H9 (cell line): ENCODE measurements around the gene CDC123. TPM values are rescaled to one million over a fixed set of nuclear protein-coding genes. Genes with fewer than 3 reads are reported as not detected.

Source experiments
- DNase-seq: peaks from one replicate; pipeline ENCODE4 v3.0.0-alpha.2; 2017
- H2AFZ ChIP-seq: one replicate; pipeline ENCODE4 v1.6.1; 2013; ENCODE audit warnings: mild to moderate bottlenecking, low read length, control low read depth, moderate library complexity
- H2AK5ac ChIP-seq: 2 replicates; pipeline ENCODE4 v1.6.1; 2013; ENCODE audit warnings: low read length, control low read depth, mixed read lengths; ENCODE audit not compliant: insufficient read length
- H2BK120ac ChIP-seq: one replicate; pipeline ENCODE4 v1.6.1; 2013; ENCODE audit warnings: low read depth, mild to moderate bottlenecking, low read length, control low read depth, inconsistent platforms; ENCODE audit not compliant: poor library complexity, severe bottlenecking
- H2BK12ac ChIP-seq: 2 replicates; pipeline ENCODE4 v1.6.1; 2013; ENCODE audit warnings: low read length, control low read depth, mixed read lengths, low read depth; ENCODE audit not compliant: insufficient read length
- H2BK15ac ChIP-seq: 2 replicates; pipeline ENCODE4 v1.6.1; 2013; ENCODE audit warnings: low read depth, low read length, control low read depth
- H2BK20ac ChIP-seq: one replicate; pipeline ENCODE4 v1.6.1; 2013; ENCODE audit warnings: low read depth, mild to moderate bottlenecking, low read length, control low read depth, inconsistent platforms; ENCODE audit not compliant: poor library complexity, severe bottlenecking
- H2BK5ac ChIP-seq: 2 replicates; pipeline ENCODE4 v1.6.1; 2013; ENCODE audit warnings: low read length, control low read depth, mixed read lengths; ENCODE audit not compliant: insufficient read length
- H3K14ac ChIP-seq: 2 replicates; pipeline ENCODE4 v1.6.1; 2013; ENCODE audit warnings: low read length, control low read depth; ENCODE audit not compliant: insufficient read depth
- H3K18ac ChIP-seq: 2 replicates; pipeline ENCODE4 v1.6.1; 2013; ENCODE audit warnings: low read depth, mild to moderate bottlenecking, mixed read lengths, low read length, control low read depth; ENCODE audit not compliant: insufficient read length
- H3K23ac ChIP-seq: 2 replicates; pipeline ENCODE4 v1.6.1; 2013; ENCODE audit warnings: low read length, control low read depth, mixed read lengths, low read depth; ENCODE audit not compliant: insufficient read length
- H3K23me2 ChIP-seq: 2 replicates; pipeline ENCODE4 v1.6.1; 2013; ENCODE audit warnings: low read depth, mild to moderate bottlenecking, mixed read lengths, low read length, control low read depth; ENCODE audit not compliant: insufficient read length, poor library complexity, severe bottlenecking
- H3K27ac ChIP-seq: 2 replicates; pipeline ENCODE4 v1.5.1; 2013; ENCODE audit warnings: low read length, control low read depth, mixed read lengths, low read depth; ENCODE audit not compliant: insufficient read length
- H3K27me3 ChIP-seq: 2 replicates; pipeline ENCODE4 v1.6.1; 2013; ENCODE audit warnings: low read length, control low read depth, inconsistent platforms; ENCODE audit not compliant: insufficient read depth
- H3K4ac ChIP-seq: 2 replicates; pipeline ENCODE4 v1.6.1; 2013; ENCODE audit warnings: low read depth, mild to moderate bottlenecking, control low read depth, inconsistent platforms, low read length, moderate library complexity
- H3K4me1 ChIP-seq: 2 replicates; pipeline ENCODE4 v1.6.1; 2013; ENCODE audit warnings: low read length, control low read depth, inconsistent platforms; ENCODE audit not compliant: insufficient read depth
- H3K4me2 ChIP-seq: 2 replicates; pipeline ENCODE4 v1.6.1; 2013; ENCODE audit warnings: low read length, control low read depth, mixed read lengths; ENCODE audit not compliant: insufficient read length, insufficient read depth
- H3K56ac ChIP-seq: 2 replicates; pipeline ENCODE4 v1.6.1; 2013; ENCODE audit warnings: low read depth, mild to moderate bottlenecking, mixed read lengths, low read length, control low read depth; ENCODE audit not compliant: insufficient read length
- H3K79me1 ChIP-seq: 2 replicates; pipeline ENCODE4 v1.6.1; 2013; ENCODE audit warnings: low read depth, mild to moderate bottlenecking, moderate library complexity, low read length, control low read depth, inconsistent platforms; ENCODE audit not compliant: insufficient read depth, poor library complexity, severe bottlenecking
- H3K79me2 ChIP-seq: 2 replicates; pipeline ENCODE4 v1.6.1; 2013; ENCODE audit warnings: low read length, control low read depth, inconsistent platforms; ENCODE audit not compliant: insufficient read depth
- H3K9ac ChIP-seq: 2 replicates; pipeline ENCODE4 v1.6.1; 2013; ENCODE audit warnings: low read length, control low read depth, mixed read lengths; ENCODE audit not compliant: insufficient read length; ENCODE audit errors: extremely low read depth
- H3K9me3 ChIP-seq: one replicate; pipeline ENCODE4 v1.6.1; 2013; ENCODE audit warnings: low read depth, low read length, inconsistent platforms; ENCODE audit not compliant: control insufficient read depth
- H3T11ph ChIP-seq: one replicate; pipeline ENCODE4 v1.6.1; 2013; ENCODE audit warnings: mild to moderate bottlenecking, low read length, control low read depth, inconsistent platforms
- H4K20me1 ChIP-seq: one replicate; pipeline ENCODE4 v1.6.1; 2013; ENCODE audit not compliant: control insufficient read depth, insufficient read length, insufficient read depth
- H4K5ac ChIP-seq: 2 replicates; pipeline ENCODE4 v1.6.1; 2013; ENCODE audit warnings: low read depth, mild to moderate bottlenecking, mixed read lengths, low read length, control low read depth; ENCODE audit not compliant: insufficient read length
- H4K8ac ChIP-seq: replicated peaks from 2 replicates; pipeline ENCODE4 v1.6.1; 2013; ENCODE audit warnings: low read length, control low read depth, mixed read lengths, low read depth; ENCODE audit not compliant: insufficient read length
- H4K91ac ChIP-seq: 2 replicates; pipeline ENCODE4 v1.6.1; 2013; ENCODE audit warnings: low read depth, mild to moderate bottlenecking, moderate library complexity, mixed read lengths, low read length, control low read depth; ENCODE audit not compliant: insufficient read length
- H3K27ac Mint-ChIP-seq, 3 experiments: 2 replicates in 2 of 3; 3 replicates in 1 of 3; pipeline ENCODE4 v1.8.0; 2020 to 2021; ENCODE audit warnings: mixed read lengths in 3 of 3, mild to moderate bottlenecking in 1 of 3, moderate library complexity in 1 of 3
- H3K27me3 Mint-ChIP-seq: 2 replicates; pipeline ENCODE4 v1.8.0; 2021; ENCODE audit warnings: low read depth, mild to moderate bottlenecking, moderate library complexity, mixed read lengths
- H3K36me3 Mint-ChIP-seq, 3 experiments: 2 replicates in 2 of 3; 3 replicates in 1 of 3; pipeline ENCODE4 v1.8.0; 2020 to 2021; ENCODE audit warnings: low read depth in 3 of 3, mixed read lengths in 3 of 3; ENCODE audit not compliant: insufficient read depth in 1 of 3
- H3K4me1 Mint-ChIP-seq, 2 experiments: 2 replicates each; pipeline ENCODE4 v1.8.0; 2020; ENCODE audit warnings: mixed read lengths in 2 of 2
- H3K4me3 Mint-ChIP-seq, 2 experiments: 2 replicates in 1 of 2; 3 replicates in 1 of 2; pipeline ENCODE4 v1.8.0; 2020 to 2021; ENCODE audit warnings: mild to moderate bottlenecking in 2 of 2, mixed read lengths in 2 of 2, moderate library complexity in 1 of 2
- H3K9me3 Mint-ChIP-seq, 2 experiments: 2 replicates in 1 of 2; 3 replicates in 1 of 2; pipeline ENCODE4 v1.8.0; 2020; ENCODE audit warnings: mild to moderate bottlenecking in 2 of 2, mixed read lengths in 2 of 2, moderate library complexity in 1 of 2
- WGBS: extraction: QIAGEN DNeasy Blood & Tissue Kit; methylation state at CpG from one replicate; pipeline ENCODE4 v1.1.7; 2013; ENCODE audit warnings: missing lambda C conversion rate, low lambda C conversion rate, mixed read lengths; ENCODE audit not compliant: insufficient read length; ENCODE audit errors: extremely low coverage; 5-methylcytosine and 5-hydroxymethylcytosine counted together
- total RNA-seq: library from RNA; stranded (reverse); gene quantifications from 2 replicates; pipeline ENCODE4 v1.2.1, GENCODE V29; 2021
- TF ChIP-seq, protein P1 (sequence below): fragments of 200-600 bp; sonication (generic); conservative IDR thresholded peaks from 3 replicates; pipeline ENCODE4 v1.8.0; 2021; ENCODE audit warnings: antibody characterized with exemption, mild to moderate bottlenecking

CDC123 gene
- total RNA-seq, 1 experiment from 2014 or later, result 159 TPM

DNA sequence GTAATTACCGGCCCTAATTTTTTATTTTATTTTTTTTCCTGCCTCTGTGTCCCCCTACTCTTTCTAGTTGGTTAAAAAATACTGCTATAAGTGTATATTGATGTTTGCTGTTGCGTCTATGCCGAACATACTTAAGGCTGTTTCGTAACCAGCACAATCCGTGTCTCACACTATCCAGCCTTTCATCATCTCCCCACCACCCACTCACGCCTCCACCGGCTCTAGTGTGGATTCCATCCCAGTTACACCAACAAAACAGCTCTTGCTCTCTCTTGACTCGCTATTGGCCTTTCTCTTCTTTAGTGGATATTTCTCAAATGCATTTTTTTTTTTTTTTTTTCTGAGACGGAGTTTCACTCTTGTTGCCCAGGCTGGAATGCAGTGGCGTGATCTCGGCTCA is 83.3 kb downstream of the CDC123 start:
- no peak overlapping the region for H3K23ac ChIP-seq
- no peak overlapping the region for H3K9ac ChIP-seq
- no peaks in the 10 kb centered on the region for H3K79me2 ChIP-seq
- H3K4me3 Mint-ChIP-seq, result no peak overlapping the region
- no peak overlapping the region for H2AFZ ChIP-seq
- H3K27me3 ChIP-seq, result no peaks in the 10 kb centered on the region
- peaks cover 2 to 4% of the 10 kb centered on the region in 2 experiments; a peak in 3 of 4 replicates for H3K4me1 Mint-ChIP-seq
- H3K14ac ChIP-seq, result no peak overlapping the region
- no peak overlapping the region for H4K8ac ChIP-seq
- no peak overlapping the region for H2BK12ac ChIP-seq
- H2BK120ac ChIP-seq, result no peak overlapping the region
- H3K56ac ChIP-seq, result no peak overlapping the region
- no peak overlapping the region for H3K4me2 ChIP-seq
- no peaks in the 10 kb centered on the region for H3K36me3 Mint-ChIP-seq
- no peak overlapping the region for H3K18ac ChIP-seq
- H3K27ac Mint-ChIP-seq, result no peak overlapping the region
- no peaks in the 10 kb centered on the region for H4K20me1 ChIP-seq
- no peak overlapping the region for H2BK15ac ChIP-seq
- no peak overlapping the region for H3T11ph ChIP-seq
- H3K79me1 ChIP-seq, result no peaks in the 10 kb centered on the region
- no peaks in the 10 kb centered on the region for H3K9me3 ChIP-seq
- no peak overlapping the region for H3K4ac ChIP-seq
- H2AK5ac ChIP-seq, result no peak overlapping the region
- no peak overlapping the region for H4K91ac ChIP-seq
- H3K9me3 Mint-ChIP-seq, result peaks cover 3 to 5% of the 10 kb centered on the region in 2 experiments; a peak in 3 of 5 replicates
- H2BK5ac ChIP-seq, result no peak overlapping the region
- TF ChIP-seq, protein P1, sequence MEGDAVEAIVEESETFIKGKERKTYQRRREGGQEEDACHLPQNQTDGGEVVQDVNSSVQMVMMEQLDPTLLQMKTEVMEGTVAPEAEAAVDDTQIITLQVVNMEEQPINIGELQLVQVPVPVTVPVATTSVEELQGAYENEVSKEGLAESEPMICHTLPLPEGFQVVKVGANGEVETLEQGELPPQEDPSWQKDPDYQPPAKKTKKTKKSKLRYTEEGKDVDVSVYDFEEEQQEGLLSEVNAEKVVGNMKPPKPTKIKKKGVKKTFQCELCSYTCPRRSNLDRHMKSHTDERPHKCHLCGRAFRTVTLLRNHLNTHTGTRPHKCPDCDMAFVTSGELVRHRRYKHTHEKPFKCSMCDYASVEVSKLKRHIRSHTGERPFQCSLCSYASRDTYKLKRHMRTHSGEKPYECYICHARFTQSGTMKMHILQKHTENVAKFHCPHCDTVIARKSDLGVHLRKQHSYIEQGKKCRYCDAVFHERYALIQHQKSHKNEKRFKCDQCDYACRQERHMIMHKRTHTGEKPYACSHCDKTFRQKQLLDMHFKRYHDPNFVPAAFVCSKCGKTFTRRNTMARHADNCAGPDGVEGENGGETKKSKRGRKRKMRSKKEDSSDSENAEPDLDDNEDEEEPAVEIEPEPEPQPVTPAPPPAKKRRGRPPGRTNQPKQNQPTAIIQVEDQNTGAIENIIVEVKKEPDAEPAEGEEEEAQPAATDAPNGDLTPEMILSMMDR, result no peak
- H2BK20ac ChIP-seq, result no peak overlapping the region
- DNase-seq, result no peak
- no peak overlapping the region for H4K5ac ChIP-seq
- WGBS, result no CpG with 5 or more reads among the region's 11 CpGs
- H3K23me2 ChIP-seq, result no peaks in the 10 kb centered on the region
- no peak overlapping the region for H3K27ac ChIP-seq
- no peaks in the 10 kb centered on the region for H3K4me1 ChIP-seq
- H3K27me3 Mint-ChIP-seq, result no peaks in the 10 kb centered on the region
